T-helper 9 cell (primary cell): ENCODE data around the gene SRGAP2B.
"Not testable (repeated sequence)": the region's sequence is repeated elsewhere in the genome, so short reads cannot be mapped to it uniquely, and the experiment has no call there.

ENCODE experiments used
- DNase-seq: peaks from one replicate; pipeline ENCODE4 v3.0.0-alpha.2; 2020

The SRGAP2B gene

DNA sequence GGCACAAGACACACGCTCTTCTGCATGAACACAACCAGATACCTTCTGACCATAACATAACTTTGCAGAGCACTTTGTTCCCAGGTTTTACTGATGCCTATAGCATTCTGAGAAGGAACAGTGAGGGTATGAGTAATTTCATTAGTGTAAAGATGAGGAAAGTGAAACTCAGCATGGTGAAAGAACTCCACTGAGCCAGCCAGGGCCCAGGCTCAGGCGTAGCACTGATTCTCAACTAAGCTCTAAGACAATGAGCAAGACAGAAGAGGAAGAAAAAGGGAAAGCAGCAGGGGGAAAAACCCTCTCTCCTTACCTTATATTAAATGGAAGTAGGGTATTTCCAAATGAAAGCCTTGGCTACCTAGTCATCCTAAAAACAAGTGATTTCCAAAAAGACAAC, 155.1 kb downstream of the SRGAP2B start:
- not testable (repeated sequence) for DNase-seq

- DNase-seq = not testable (repeated sequence)
Observed at GRCh38 chr1:144938627-144939026, 156.5 kb downstream of the SRGAP2B start.

- DNase-seq = not testable (repeated sequence)
Observed at GRCh38 chr1:144936186-144936732, 158.9 kb downstream of the SRGAP2B start.

DNA sequence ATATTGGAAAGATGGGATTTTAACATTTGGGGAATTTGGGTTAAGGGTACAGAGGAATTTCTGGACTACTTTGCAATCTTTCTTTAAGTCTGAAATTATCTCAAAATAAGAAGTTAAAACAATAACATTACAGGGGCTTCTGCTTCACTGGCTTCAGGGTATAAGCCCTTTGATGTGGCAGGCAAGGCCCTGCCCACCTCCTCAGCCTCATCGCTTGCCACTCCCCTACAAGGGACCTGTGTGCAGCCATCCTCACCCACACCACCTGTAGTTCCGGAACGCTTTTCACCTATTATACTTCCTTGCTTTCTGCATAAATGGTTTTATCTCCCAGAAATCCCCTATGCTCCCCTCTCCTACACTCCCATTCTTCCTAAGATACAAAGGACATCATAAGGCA, 159.8 kb downstream of the SRGAP2B start:
- not testable (repeated sequence) for DNase-seq

- DNase-seq = not testable (repeated sequence)
Observed at GRCh38 chr1:144933014-144933413, 162.1 kb downstream of the SRGAP2B start.

GRCh38 chr1:144932153-144932552, 163.0 kb downstream of the SRGAP2B start:
- DNase-seq = not testable (repeated sequence)

GRCh38 chr1:144931553-144931952, 163.6 kb downstream of the SRGAP2B start:
- not testable (repeated sequence) for DNase-seq

DNA sequence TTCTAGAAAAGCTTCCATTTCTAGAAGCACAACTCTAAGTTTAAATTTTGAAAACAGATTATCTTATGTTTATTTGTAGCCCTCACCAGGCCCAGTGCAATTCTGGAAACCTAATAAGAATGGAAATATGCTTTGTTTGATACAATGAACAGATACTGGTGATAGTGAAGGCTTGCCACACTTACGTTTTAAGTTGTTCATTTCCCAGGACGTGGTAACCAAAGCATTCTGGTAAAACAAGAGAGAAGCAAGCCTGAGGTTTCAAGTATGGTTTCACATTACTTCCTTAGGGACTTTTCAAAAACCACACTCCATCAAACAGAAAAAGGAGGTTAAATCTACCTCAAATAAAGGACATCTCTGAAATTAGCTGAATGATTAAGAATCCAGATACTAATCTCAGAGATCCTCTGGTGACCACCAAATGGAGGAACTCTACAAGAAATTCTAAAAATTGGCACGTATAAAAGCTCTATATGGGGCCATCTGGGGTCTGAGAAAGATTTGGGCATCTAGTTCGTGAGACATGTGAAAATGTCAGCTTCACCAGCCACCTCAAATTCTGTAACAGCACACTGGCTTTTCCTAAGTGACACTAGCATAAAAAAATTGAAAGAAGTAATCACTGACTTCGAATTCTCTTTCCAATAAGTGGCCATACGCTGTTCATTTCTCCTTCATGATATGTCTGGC, 164.9 kb downstream of the SRGAP2B start:
- DNase-seq = not testable (repeated sequence)

GRCh38 chr1:144927292-144927691, 167.8 kb downstream of the SRGAP2B start:
- DNase-seq = not testable (repeated sequence)

DNA sequence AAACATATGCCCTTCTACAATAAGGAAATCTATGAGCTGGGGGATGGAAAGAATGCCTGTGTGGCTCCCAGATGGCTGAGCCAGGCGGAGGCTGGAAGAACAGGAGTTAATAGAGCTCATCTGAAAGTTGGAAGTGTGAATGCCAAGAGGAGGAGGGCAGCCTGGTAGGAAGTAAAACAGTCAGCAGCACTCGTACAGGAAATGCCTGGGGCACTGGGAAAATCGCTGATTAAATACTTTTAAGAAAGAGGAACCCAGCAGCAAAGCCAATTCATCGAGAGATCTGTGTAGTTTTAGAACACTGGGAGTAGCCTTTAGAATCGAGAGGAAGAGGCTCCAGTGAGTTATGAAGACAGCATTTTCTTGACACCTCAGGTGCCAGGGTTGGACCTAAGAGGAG, 171.5 kb downstream of the SRGAP2B start:
- DNase-seq = not testable (repeated sequence)

DNA sequence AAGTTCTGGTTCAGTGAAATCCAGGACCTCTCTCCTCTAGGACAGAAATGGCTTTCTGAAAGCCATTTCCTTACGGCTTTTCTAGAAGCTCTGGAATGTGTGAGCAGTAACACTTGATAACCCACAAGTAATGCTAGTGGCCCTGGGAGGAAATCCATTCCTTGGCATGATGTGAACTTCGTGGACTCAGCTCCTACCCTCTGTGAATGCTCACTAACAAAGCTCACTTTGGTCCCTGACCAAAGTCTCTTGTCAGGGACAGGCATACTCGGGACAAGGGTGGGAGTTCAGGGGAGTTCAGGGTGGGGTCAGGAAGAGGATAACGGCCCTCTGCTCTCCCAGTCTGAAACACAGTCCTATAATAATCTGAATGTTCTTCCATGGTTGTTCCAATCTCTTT, 172.3 kb downstream of the SRGAP2B start:
- not testable (repeated sequence) for DNase-seq

DNA sequence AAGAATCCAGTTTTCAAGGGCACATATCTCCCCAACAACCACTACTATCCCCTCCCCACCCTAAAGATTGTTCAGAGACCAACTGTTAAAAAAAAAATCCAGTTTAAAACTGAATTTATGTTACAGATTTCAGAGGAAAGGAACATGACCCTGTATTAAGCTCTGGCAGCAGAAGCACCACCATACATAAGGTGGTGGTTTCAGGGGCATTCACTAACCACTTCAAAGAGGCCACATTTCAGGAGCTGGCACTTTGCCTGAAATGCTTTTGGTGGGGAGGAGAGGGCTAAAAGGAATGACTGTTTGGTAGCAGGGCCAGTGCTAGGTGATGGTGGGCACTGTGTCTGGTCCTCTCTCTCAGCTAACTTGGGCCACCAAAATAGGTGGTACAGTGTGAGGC, 176.0 kb downstream of the SRGAP2B start:
- DNase-seq = not testable (repeated sequence)

DNA sequence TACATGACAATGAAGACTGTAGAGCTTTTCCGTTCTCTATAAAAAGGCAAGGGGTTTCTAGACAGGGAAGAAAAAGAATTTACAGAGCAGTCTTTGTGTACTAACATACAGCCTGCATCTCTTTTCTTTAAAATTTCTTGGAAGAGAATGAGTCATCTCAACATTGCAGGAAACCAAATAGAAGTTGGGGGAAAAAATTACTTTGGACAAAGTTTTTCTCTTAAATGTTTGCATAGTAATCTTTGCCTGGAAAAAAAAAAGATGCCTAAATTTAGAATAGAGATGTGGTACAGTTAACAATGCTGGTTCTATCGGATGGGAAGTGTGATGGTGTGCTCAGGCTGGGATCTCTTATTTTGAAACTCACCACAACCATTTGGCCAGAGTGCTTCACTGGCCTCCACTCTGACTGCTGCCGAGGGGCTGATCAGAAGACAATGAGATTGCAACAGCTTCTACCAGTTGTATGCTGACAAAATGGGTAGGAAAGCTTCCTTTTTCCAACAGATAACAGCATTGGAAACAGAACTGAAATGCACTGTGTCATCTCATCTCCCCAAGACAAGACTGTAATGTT, 177.0 kb downstream of the SRGAP2B start:
- not testable (repeated sequence) for DNase-seq

- not testable (repeated sequence) for DNase-seq
Observed at GRCh38 chr1:144917154-144918026, 177.7 kb downstream of the SRGAP2B start.

- not testable (repeated sequence) for DNase-seq
Observed at GRCh38 chr1:144913977-144914734, 181.0 kb downstream of the SRGAP2B start.

- DNase-seq = not testable (repeated sequence)
Observed at GRCh38 chr1:144913458-144913857, 181.7 kb downstream of the SRGAP2B start.

DNA sequence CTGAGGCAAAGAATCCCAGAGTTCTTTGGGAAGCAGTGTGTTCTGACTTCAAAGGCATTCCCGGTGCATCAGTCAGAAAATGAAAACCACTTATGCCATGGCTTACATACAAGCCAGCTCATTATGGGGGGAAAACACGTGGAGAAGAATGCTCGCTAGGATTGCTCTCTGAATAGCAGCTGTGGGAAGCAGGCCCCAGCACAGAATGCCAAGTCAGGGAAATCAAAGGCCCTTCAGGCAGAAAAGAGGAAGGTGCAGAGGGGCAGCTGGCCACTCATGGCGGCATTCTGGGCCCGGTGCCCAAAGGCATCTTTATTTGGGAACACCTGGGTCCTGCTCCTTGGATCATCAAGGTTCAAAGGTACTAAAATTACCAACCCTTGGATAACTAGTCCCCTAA, 184.4 kb downstream of the SRGAP2B start:
- DNase-seq = not testable (repeated sequence)

DNA sequence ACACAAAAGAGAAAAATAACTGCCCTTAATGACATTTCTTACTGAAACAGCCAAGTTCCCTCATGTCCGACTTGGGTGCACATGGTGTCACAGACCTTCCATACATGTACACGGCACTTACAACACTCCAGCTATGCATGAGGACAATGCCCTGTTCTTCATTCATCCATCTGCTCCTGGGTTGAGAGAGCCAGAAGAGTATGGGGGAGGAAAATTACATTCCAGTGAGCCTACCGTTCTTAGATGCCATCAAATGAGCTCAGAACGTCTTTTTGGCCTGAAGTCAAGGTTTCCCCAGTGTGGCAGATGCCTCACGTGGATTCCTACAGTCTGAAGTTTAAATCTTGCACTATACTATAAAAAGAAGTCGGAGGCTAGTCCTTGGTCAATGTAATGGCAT, 194.3 kb downstream of the SRGAP2B start:
- DNase-seq = not testable (repeated sequence)

- not testable (repeated sequence) for DNase-seq
Observed at GRCh38 chr1:144894454-144895201, 200.5 kb downstream of the SRGAP2B start.

GRCh38 chr1:144893710-144894438, 201.3 kb downstream of the SRGAP2B start:
- not testable (repeated sequence) for DNase-seq

GRCh38 chr1:144893062-144893461, 202.1 kb downstream of the SRGAP2B start:
- DNase-seq = not testable (repeated sequence)
